Keratinocyte (primary cell): ENCODE measurements around the gene TOMM40. TPM values are rescaled to one million over a fixed set of nuclear protein-coding genes. Genes with fewer than 3 reads are reported as not detected.

Source experiments
- DNase-seq: peaks from one replicate; pipeline ENCODE4 v3.0.0-alpha.2; 2011; ENCODE audit warnings: low read depth, missing footprints, low spot score
- FAIRE-seq: peaks from 2 replicates; lab custom pipeline; 2011; peaks lifted over from hg19 to GRCh38; lab: Jason Lieb, UNC
- H2AFZ ChIP-seq: 2 replicates; pipeline ENCODE4 v1.6.0; 2012; ENCODE audit warnings: low read length, control low read depth, inconsistent platforms; ENCODE audit not compliant: control insufficient read depth
- H3K27ac ChIP-seq: 2 replicates; pipeline ENCODE4 v1.5.1; 2011; ENCODE audit warnings: low read length; ENCODE audit not compliant: control insufficient read depth, insufficient read depth
- H3K27me3 ChIP-seq: 3 replicates; pipeline ENCODE4 v1.6.0; 2011; ENCODE audit warnings: low read length; ENCODE audit not compliant: control insufficient read depth, insufficient read depth; ENCODE audit errors: extremely low read depth
- H3K36me3 ChIP-seq, 2 experiments: 2 replicates in 1 of 2; 3 replicates in 1 of 2; pipeline ENCODE4 v1.5.1; 2011; ENCODE audit warnings: low read length in 2 of 2, mild to moderate bottlenecking in 1 of 2; ENCODE audit not compliant: control insufficient read depth in 2 of 2, insufficient read depth in 2 of 2; ENCODE audit errors: extremely low read depth in 1 of 2
- H3K4me1 ChIP-seq: 3 replicates; pipeline ENCODE4 v1.5.1; 2011; ENCODE audit warnings: low read length; ENCODE audit not compliant: control insufficient read depth, insufficient read depth; ENCODE audit errors: extremely low read depth
- H3K4me2 ChIP-seq: 3 replicates; pipeline ENCODE4 v1.6.0; 2011; ENCODE audit warnings: low read depth, low read length; ENCODE audit not compliant: control insufficient read depth, insufficient read depth; ENCODE audit errors: extremely low read depth
- H3K4me3 ChIP-seq, 3 experiments: fragments of 200-600 bp in 1 of 3; sonication (generic) in 1 of 3; 2 replicates in 2 of 3; 3 replicates in 1 of 3; pipeline ENCODE4 v1.5.1; 2011 to 2016; ENCODE audit warnings: low read length in 3 of 3, mild to moderate bottlenecking in 3 of 3, control low read depth in 2 of 3, inconsistent platforms in 1 of 3, low read depth in 1 of 3, mixed read lengths in 1 of 3, mixed run types in 1 of 3, moderate library complexity in 1 of 3; ENCODE audit not compliant: control insufficient read depth in 2 of 3, insufficient read depth in 2 of 3; ENCODE audit errors: extremely low read depth in 1 of 3
- H3K79me2 ChIP-seq: 2 replicates; pipeline ENCODE4 v1.6.0; 2012; ENCODE audit warnings: low read length; ENCODE audit not compliant: control insufficient read depth, insufficient read depth
- H3K9ac ChIP-seq: 3 replicates; pipeline ENCODE4 v1.6.0; 2011; ENCODE audit warnings: low read length; ENCODE audit not compliant: control insufficient read depth, insufficient read depth; ENCODE audit errors: extremely low read depth
- H3K9me1 ChIP-seq: 3 replicates; pipeline ENCODE4 v1.6.0; 2011; ENCODE audit warnings: low read length; ENCODE audit not compliant: control insufficient read depth, insufficient read depth; ENCODE audit errors: extremely low read depth
- H3K9me3 ChIP-seq: 2 replicates; pipeline ENCODE4 v1.5.1; 2012; ENCODE audit warnings: low read depth, low read length; ENCODE audit not compliant: control insufficient read depth
- H4K20me1 ChIP-seq: 3 replicates; pipeline ENCODE4 v1.6.0; 2011; ENCODE audit warnings: low read length; ENCODE audit not compliant: control insufficient read depth, insufficient read depth; ENCODE audit errors: extremely low read depth
- EZH2 ChIP-seq: IDR thresholded peaks from one replicate; pipeline ENCODE4 v1.6.1; 2012; ENCODE audit warnings: inconsistent platforms, mild to moderate bottlenecking, low read length, moderate library complexity
- dilution Hi-C: fragments of 300-500 bp; cut with MboI; formaldehyde crosslinking; loops from one replicate; pipeline ENCODE4 v1.7.0; 2020; ENCODE audit warnings: low sequenced_read_pairs; ENCODE audit not compliant: extremely low pct_ligation_motif_present
- polyA plus RNA-seq, 5 experiments: library from polyadenylated mRNA; depleted of rRNA in 3 of 5; stranded (reverse) in 3 of 5; stranded (forward) in 1 of 5; unstranded in 1 of 5; fragments of >200 nt; gene quantifications; 1 replicate in 1 of 5; 2 replicates in 3 of 5; 3 replicates in 1 of 5; pipeline versions ENCODE4 v1.2.1 to v1.2.3, GENCODE V29; 2011 to 2012; ENCODE audit warnings: missing spikeins in 2 of 5, low read depth in 1 of 5, low replicate concordance in 1 of 5
- TF ChIP-seq, protein P1 (sequence below), 3 experiments: IDR thresholded peaks in 1 of 3; conservative IDR thresholded peaks in 1 of 3; optimal IDR thresholded peaks in 1 of 3; 2 replicates in 2 of 3; 3 replicates in 1 of 3; pipeline versions ENCODE3 to v1.5.1; 2011; ENCODE audit warnings: low read length in 3 of 3, mild to moderate bottlenecking in 3 of 3, moderate library complexity in 2 of 3, control low read depth in 1 of 3, inconsistent platforms in 1 of 3; ENCODE audit not compliant: insufficient read depth in 2 of 3; ENCODE audit errors: extremely low read depth in 1 of 3

The TOMM40 gene
- polyA plus RNA-seq, 1 donor (not counting 4 experiments of a cell fraction or from before 2014, with no cell fraction given) = 46.9 TPM

DNA sequence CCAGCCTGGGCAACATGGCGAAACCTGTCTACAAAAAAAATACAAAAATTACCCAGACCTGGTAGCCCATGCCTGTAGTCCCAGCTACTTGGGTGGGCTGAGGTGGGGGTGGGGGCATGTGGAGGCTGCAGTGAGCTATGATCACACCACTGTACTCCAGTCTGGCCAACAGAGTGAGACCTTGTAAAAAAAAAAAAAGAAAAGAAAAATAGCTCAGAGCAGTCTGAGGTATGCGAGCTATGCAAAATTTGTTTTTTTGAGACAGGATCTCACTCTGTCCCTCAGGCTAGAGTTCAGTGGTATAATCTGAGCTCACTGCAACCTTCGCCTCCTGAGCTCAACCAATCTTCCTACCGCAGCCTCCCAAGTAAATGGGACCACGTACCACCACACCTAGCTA is 7.1 kb upstream of the TOMM40 start:
- Histone ChIP-seq H3K4me2 (no peak overlapping the region), H3K9me3 (no peaks in the 10 kb centered on the region), H3K27me3 (no peaks in the 10 kb centered on the region), H3K4me1 (no peaks in the 10 kb centered on the region), H3K9me1 (no peaks in the 10 kb centered on the region), H3K79me2 (no peaks in the 10 kb centered on the region), H3K36me3 (peaks cover 12 to 14% of the 10 kb centered on the region in 2 experiments), H4K20me1 (no peaks in the 10 kb centered on the region), H3K9ac (no peak overlapping the region), H2AFZ (no peak overlapping the region), H3K4me3 (no peak overlapping the region), H3K27ac (no peak overlapping the region)
- no peak for FAIRE-seq
- no peak for DNase-seq
- TF ChIP-seq, protein P1, sequence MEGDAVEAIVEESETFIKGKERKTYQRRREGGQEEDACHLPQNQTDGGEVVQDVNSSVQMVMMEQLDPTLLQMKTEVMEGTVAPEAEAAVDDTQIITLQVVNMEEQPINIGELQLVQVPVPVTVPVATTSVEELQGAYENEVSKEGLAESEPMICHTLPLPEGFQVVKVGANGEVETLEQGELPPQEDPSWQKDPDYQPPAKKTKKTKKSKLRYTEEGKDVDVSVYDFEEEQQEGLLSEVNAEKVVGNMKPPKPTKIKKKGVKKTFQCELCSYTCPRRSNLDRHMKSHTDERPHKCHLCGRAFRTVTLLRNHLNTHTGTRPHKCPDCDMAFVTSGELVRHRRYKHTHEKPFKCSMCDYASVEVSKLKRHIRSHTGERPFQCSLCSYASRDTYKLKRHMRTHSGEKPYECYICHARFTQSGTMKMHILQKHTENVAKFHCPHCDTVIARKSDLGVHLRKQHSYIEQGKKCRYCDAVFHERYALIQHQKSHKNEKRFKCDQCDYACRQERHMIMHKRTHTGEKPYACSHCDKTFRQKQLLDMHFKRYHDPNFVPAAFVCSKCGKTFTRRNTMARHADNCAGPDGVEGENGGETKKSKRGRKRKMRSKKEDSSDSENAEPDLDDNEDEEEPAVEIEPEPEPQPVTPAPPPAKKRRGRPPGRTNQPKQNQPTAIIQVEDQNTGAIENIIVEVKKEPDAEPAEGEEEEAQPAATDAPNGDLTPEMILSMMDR (optimal IDR thresholded peaks at IDR 0.05 in 1 of 3, IDR thresholded peaks at IDR 0.05 in 1 of 3, conservative IDR thresholded peaks at IDR 0.05 in 1 of 3; ENCODE audit: extremely low read depth in 1 of 3, insufficient read depth in 2 of 3, low read length in 3 of 3) = no peak
- no peak for TF ChIP-seq EZH2
- dilution Hi-C loops = no loop called here

DNA sequence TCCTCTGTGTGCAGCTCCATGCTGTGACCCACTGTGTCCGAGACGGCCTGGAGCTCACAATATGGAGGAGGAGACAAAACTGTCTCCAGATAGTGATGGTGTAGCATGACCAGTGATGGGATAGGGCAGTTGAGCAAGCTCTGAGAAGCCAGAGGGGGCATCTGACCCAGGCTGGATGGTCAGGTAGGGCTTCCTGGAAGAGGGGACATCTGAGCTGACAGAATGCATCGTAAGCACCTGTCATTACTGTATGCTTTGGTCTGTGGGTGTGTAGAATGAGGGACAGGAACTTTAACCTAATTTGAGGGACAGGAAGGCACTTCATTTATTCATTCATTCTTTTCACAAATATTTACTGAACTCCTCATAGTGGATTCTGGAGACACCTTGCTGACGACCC is 6.5 kb upstream of the TOMM40 start:
- Histone ChIP-seq H3K9ac (no peak overlapping the region), H3K27me3 (no peaks in the 10 kb centered on the region), H3K36me3 (peaks cover 11 to 14% of the 10 kb centered on the region in 2 experiments), H3K4me2 (no peak overlapping the region), H3K9me3 (no peaks in the 10 kb centered on the region), H4K20me1 (no peaks in the 10 kb centered on the region), H2AFZ (no peak overlapping the region), H3K4me3 (no peak overlapping the region), H3K9me1 (no peaks in the 10 kb centered on the region), H3K27ac (no peak overlapping the region), H3K79me2 (no peaks in the 10 kb centered on the region), H3K4me1 (peaks cover under 1% of the 10 kb centered on the region)
- dilution Hi-C loops = no loop called here
- TF ChIP-seq EZH2 = no peak
- TF ChIP-seq, protein P1 (optimal IDR thresholded peaks at IDR 0.05 in 1 of 3, IDR thresholded peaks at IDR 0.05 in 1 of 3, conservative IDR thresholded peaks at IDR 0.05 in 1 of 3; ENCODE audit: extremely low read depth in 1 of 3, insufficient read depth in 2 of 3, low read length in 3 of 3) = no peak
- FAIRE-seq (no peak), DNase-seq (no peak)
